PC-3 (cell line): Measurements from ENCODE around the gene EPB41L3. TPM values are rescaled to one million over a fixed set of nuclear protein-coding genes. Genes with fewer than 3 reads are reported as not detected.

ENCODE experiments used
- ATAC-seq: fragments of 200-7000 bp; cut with Tn5 transposase; 2 replicates; pipeline ENCODE4 v1.9.1; 2020; ENCODE audit warnings: mild to moderate bottlenecking, moderate library complexity
- BruUV-seq: library from RNA; stranded (reverse); fragments of 400-500 nt; replicated peaks from 2 replicates; lab custom pipeline; 2021; lab: Mats Ljungman, UMichigan
- CTCF ChIA-PET: fragments of 300-600 bp; sonication (Branson Sonifier 250); formaldehyde crosslinking; loops from one replicate; lab custom pipeline; 2022; ENCODE audit warnings: antibody characterized with exemption; lab: Charles Lee
- POLR2A ChIA-PET: fragments of 300-600 bp; sonication (Branson Sonifier 250); formaldehyde crosslinking; loops from one replicate; lab custom pipeline; 2022; ENCODE audit warnings: antibody characterized with exemption; ENCODE audit not compliant: unreplicated experiment; lab: Charles Lee
- DNase-seq: peaks from one replicate; pipeline ENCODE4 v3.0.0-alpha.2; 2015
- H2AFZ ChIP-seq: fragments of 300-600 bp; sonication (generic); 2 replicates; pipeline ENCODE4 v1.6.0; 2016; ENCODE audit warnings: antibody characterized with exemption, low read length
- H3F3A ChIP-seq: fragments of 300-600 bp; sonication (generic); one replicate; pipeline ENCODE4 v1.6.0; 2017; ENCODE audit warnings: antibody characterized with exemption, low read length, control low read depth, mild to moderate bottlenecking; ENCODE audit not compliant: unreplicated experiment
- H3K27ac ChIP-seq: fragments of 300-600 bp; sonication (generic); 2 replicates; pipeline ENCODE4 v1.5.1; 2016; ENCODE audit warnings: mild to moderate bottlenecking, low read length
- H3K27me3 ChIP-seq: fragments of 300-600 bp; sonication (generic); 2 replicates; pipeline ENCODE4 v1.6.1; 2016; ENCODE audit warnings: low read length, mixed read lengths
- H3K36me3 ChIP-seq: fragments of 300-600 bp; sonication (generic); 2 replicates; pipeline ENCODE4 v1.6.1; 2016; ENCODE audit warnings: low read depth, mixed run types, low read length, mixed read lengths
- H3K4me1 ChIP-seq: fragments of 300-600 bp; sonication (generic); 2 replicates; pipeline ENCODE4 v1.5.1; 2016; ENCODE audit warnings: low read length; ENCODE audit not compliant: insufficient read depth
- H3K4me2 ChIP-seq: fragments of 300-600 bp; sonication (generic); 2 replicates; pipeline ENCODE4 v1.6.0; 2016; ENCODE audit warnings: low read length
- H3K4me3 ChIP-seq: fragments of 300-600 bp; sonication (generic); 2 replicates; pipeline ENCODE4 v1.5.1; 2016; ENCODE audit warnings: mild to moderate bottlenecking, low read length, mixed read lengths
- H3K79me2 ChIP-seq: fragments of 300-600 bp; sonication (generic); 2 replicates; pipeline ENCODE4 v1.6.1; 2017; ENCODE audit warnings: low read length, mixed read lengths
- H3K9ac ChIP-seq: fragments of 300-600 bp; sonication (generic); 2 replicates; pipeline ENCODE4 v1.6.0; 2016; ENCODE audit warnings: mild to moderate bottlenecking, low read length
- H3K9me2 ChIP-seq: fragments of 300-600 bp; sonication (generic); replicated peaks from 2 replicates; pipeline ENCODE4 v1.6.1; 2016; ENCODE audit warnings: mixed run types, low read length, mixed read lengths
- H3K9me3 ChIP-seq: fragments of 300-600 bp; sonication (generic); 2 replicates; pipeline ENCODE4 v1.6.1; 2016; ENCODE audit warnings: low read length, mixed read lengths
- H4K20me1 ChIP-seq: fragments of 300-600 bp; sonication (generic); 2 replicates; pipeline ENCODE4 v1.6.1; 2016; ENCODE audit warnings: low read length, mixed read lengths
- CTCF ChIP-seq: fragments of 300-600 bp; sonication (generic); conservative IDR thresholded peaks from 2 replicates; pipeline ENCODE4 v1.5.1; 2017; ENCODE audit warnings: antibody characterized with exemption, low read depth, mild to moderate bottlenecking, low read length
- EZH2 ChIP-seq: fragments of 300-600 bp; sonication (generic); IDR thresholded peaks from one replicate; pipeline ENCODE4 v1.6.1; 2017; ENCODE audit warnings: antibody characterized with exemption, mild to moderate bottlenecking, low read length; ENCODE audit not compliant: unreplicated experiment
- EZH2phosphoT487 ChIP-seq: fragments of 300-600 bp; sonication (generic); IDR thresholded peaks from 2 replicates; pipeline ENCODE4 v1.6.1; 2018; ENCODE audit warnings: mild to moderate bottlenecking, antibody characterized with exemption, low read length, borderline replicate concordance
- intact Hi-C: fragments of 100-400 bp; cut with micrococcal nuclease; formaldehyde crosslinking; loops from 2 replicates; pipeline ENCODE4 v1.9.0; 2023
- total RNA-seq: library from RNA; depleted of rRNA; stranded (reverse); fragments of >200 nt; gene quantifications from 2 replicates; pipeline ENCODE4 v1.2.3, GENCODE V29; 2014

The EPB41L3 gene
- total RNA-seq, 1 experiment from 2014 or later: 39.5 TPM

- ChIA-PET CTCF (no interaction called here), POLR2A (no interaction called here)
- H3K9ac ChIP-seq: no peak overlapping the region
- ATAC-seq: peak; percentile 62
- H3K4me2 ChIP-seq: no peak overlapping the region
- no peak overlapping the region for H3K4me3 ChIP-seq
- DNase-seq: no peak
- 0 out of 2 replicates have a peak, but pooled peaks cover 4% of the 10 kb centered on the region for H3K79me2 ChIP-seq
- no peak overlapping the region for H2AFZ ChIP-seq
- no peaks in the 10 kb centered on the region for H3F3A ChIP-seq
- no peaks in the 10 kb centered on the region for H3K36me3 ChIP-seq
- TF ChIP-seq EZH2: no peak
- TF ChIP-seq EZH2phosphoT487: no peak
- TF ChIP-seq CTCF: no peak
- H3K9me2 ChIP-seq: no peaks in the 10 kb centered on the region
- H3K4me1 ChIP-seq: no peaks in the 10 kb centered on the region
- no peaks in the 10 kb centered on the region for H4K20me1 ChIP-seq
- intact Hi-C loops: no loop called here
- H3K9me3 ChIP-seq: no peaks in the 10 kb centered on the region; the same call in 1 of the 2 replicates
- BruUV-seq: no TSS peak
- H3K27me3 ChIP-seq: no peaks in the 10 kb centered on the region
- H3K27ac ChIP-seq: no peak overlapping the region
These were observed 16.2 kb downstream of the EPB41L3 start for GRCh38 chr18:5527603-5528002.

- Histone ChIP-seq H3K9ac (no peak overlapping the region), H3K27ac (no peak overlapping the region), H3K27me3 (no peaks in the 10 kb centered on the region), H2AFZ (no peak overlapping the region), H3K4me1 (no peaks in the 10 kb centered on the region), H3K36me3 (no peaks in the 10 kb centered on the region), H3K4me2 (no peak overlapping the region), H3F3A (no peaks in the 10 kb centered on the region), H3K9me3 (no peaks in the 10 kb centered on the region), H3K79me2 (0 out of 2 replicates have a peak, but pooled peaks cover 4% of the 10 kb centered on the region), H4K20me1 (no peaks in the 10 kb centered on the region), H3K4me3 (no peak overlapping the region), H3K9me2 (no peaks in the 10 kb centered on the region)
- no TSS peak for BruUV-seq
- intact Hi-C loops: no loop called here
- ChIA-PET CTCF (no interaction called here), POLR2A (no interaction called here)
- TF ChIP-seq EZH2phosphoT487 (no peak), EZH2 (no peak), CTCF (no peak)
- ATAC-seq: no peak
- no peak for DNase-seq
These were observed 19.1 kb downstream of the EPB41L3 start for GRCh38 chr18:5524660-5525059.

- ChIA-PET CTCF (no interaction called here), POLR2A (no interaction called here)
- no peak overlapping the region for H3K4me3 ChIP-seq
These were observed 22.8 kb downstream of the EPB41L3 start for GRCh38 chr18:5521000-5521399.

More at GRCh38 chr18:5521000-5521399, 22.8 kb downstream of the EPB41L3 start:
- Histone ChIP-seq H4K20me1 (no peaks in the 10 kb centered on the region), H3F3A (no peaks in the 10 kb centered on the region), H3K79me2 (0 out of 2 replicates have a peak, but pooled peaks cover 8% of the 10 kb centered on the region), H2AFZ (no peak overlapping the region), H3K36me3 (no peaks in the 10 kb centered on the region), H3K9me2 (no peaks in the 10 kb centered on the region), H3K4me2 (no peak overlapping the region), H3K27ac (no peak overlapping the region), H3K9me3 (no peaks in the 10 kb centered on the region), H3K27me3 (no peaks in the 10 kb centered on the region), H3K4me1 (no peaks in the 10 kb centered on the region), H3K9ac (no peak overlapping the region)
- intact Hi-C loops: no loop called here
- TF ChIP-seq EZH2 (no peak), CTCF (no peak), EZH2phosphoT487 (no peak)
- ATAC-seq (no peak), DNase-seq (no peak)
- BruUV-seq: no TSS peak
